ENCODE measurements around the gene PHLDB3. TPM values are rescaled to one million over a fixed set of nuclear protein-coding genes. Genes with fewer than 3 reads are reported as not detected.

PHLDB3 gene
- total and polyA plus RNA-seq, 4 donors = 5.8 to 23.4 (median 7.9) TPM

- DNase-seq (no peak), ATAC-seq (ENCODE audit: insufficient read depth, low FRiP score) (no peak)
- no peak overlapping the region for H3K9ac ChIP-seq (ENCODE audit: insufficient read depth in 1 of 2, low read length in 2 of 2)
- H3K27ac ChIP-seq (ENCODE audit: low read depth in 1 of 2, low read length in 1 of 2) = no peak overlapping the region
- H3K4me3 ChIP-seq = no peak overlapping the region
- WGBS, 2 donors = 89 to 98% methylated on average over 3 of the region's 3 CpGs
- peaks cover 0 to 3% (median 0%) of the 10 kb centered on the region in 5 donors for H3K4me1 ChIP-seq (ENCODE audit: control insufficient read depth in 5 of 5, insufficient read depth in 5 of 5, low read length in 5 of 5)
- no peaks in the 10 kb centered on the region for H3K9me3 ChIP-seq (ENCODE audit: control insufficient read depth in 4 of 4, insufficient read depth in 3 of 4, low read length in 3 of 4)
- peaks cover 0 to 4% (median 0%) of the 10 kb centered on the region in 4 donors for H3K36me3 ChIP-seq (ENCODE audit: control insufficient read depth in 4 of 4, insufficient read depth in 4 of 4, low read length in 4 of 4)
- no peak for TF ChIP-seq CTCF (IDR thresholded peaks at IDR 0.05; ENCODE audit: control extremely low read depth, extremely low read depth)
- no peaks in the 10 kb centered on the region for H3K27me3 ChIP-seq (ENCODE audit: control insufficient read depth in 3 of 3, insufficient read depth in 3 of 3, low read length in 2 of 3)
Observed at GRCh38 chr19:43478323-43478722, 26.2 kb downstream of the PHLDB3 start.

GRCh38 chr19:43476606-43477005 is 27.9 kb downstream of the PHLDB3 start:
- peaks cover 0 to 4% (median 0%) of the 10 kb centered on the region in 5 donors for H3K4me1 ChIP-seq (ENCODE audit: control insufficient read depth in 5 of 5, insufficient read depth in 5 of 5, low read length in 5 of 5)
- DNase-seq (peak in 2 of 3 donors; percentile 64 to 65), ATAC-seq (ENCODE audit: insufficient read depth, low FRiP score) (no peak)
- no peak overlapping the region for H3K9ac ChIP-seq (ENCODE audit: insufficient read depth in 1 of 2, low read length in 2 of 2)
- TF ChIP-seq CTCF (IDR thresholded peaks at IDR 0.05; ENCODE audit: control extremely low read depth, extremely low read depth) = no peak
- H3K9me3 ChIP-seq (ENCODE audit: control insufficient read depth in 4 of 4, insufficient read depth in 3 of 4, low read length in 3 of 4) = no peaks in the 10 kb centered on the region
- no peak overlapping the region for H3K4me3 ChIP-seq
- no peak overlapping the region for H3K27ac ChIP-seq (ENCODE audit: low read depth in 1 of 2, low read length in 1 of 2)
- H3K27me3 ChIP-seq (ENCODE audit: control insufficient read depth in 3 of 3, insufficient read depth in 3 of 3, low read length in 2 of 3) = no peaks in the 10 kb centered on the region
- H3K36me3 ChIP-seq (ENCODE audit: control insufficient read depth in 4 of 4, insufficient read depth in 4 of 4, low read length in 4 of 4) = peaks cover 0 to 4% (median 0%) of the 10 kb centered on the region in 4 donors

DNA sequence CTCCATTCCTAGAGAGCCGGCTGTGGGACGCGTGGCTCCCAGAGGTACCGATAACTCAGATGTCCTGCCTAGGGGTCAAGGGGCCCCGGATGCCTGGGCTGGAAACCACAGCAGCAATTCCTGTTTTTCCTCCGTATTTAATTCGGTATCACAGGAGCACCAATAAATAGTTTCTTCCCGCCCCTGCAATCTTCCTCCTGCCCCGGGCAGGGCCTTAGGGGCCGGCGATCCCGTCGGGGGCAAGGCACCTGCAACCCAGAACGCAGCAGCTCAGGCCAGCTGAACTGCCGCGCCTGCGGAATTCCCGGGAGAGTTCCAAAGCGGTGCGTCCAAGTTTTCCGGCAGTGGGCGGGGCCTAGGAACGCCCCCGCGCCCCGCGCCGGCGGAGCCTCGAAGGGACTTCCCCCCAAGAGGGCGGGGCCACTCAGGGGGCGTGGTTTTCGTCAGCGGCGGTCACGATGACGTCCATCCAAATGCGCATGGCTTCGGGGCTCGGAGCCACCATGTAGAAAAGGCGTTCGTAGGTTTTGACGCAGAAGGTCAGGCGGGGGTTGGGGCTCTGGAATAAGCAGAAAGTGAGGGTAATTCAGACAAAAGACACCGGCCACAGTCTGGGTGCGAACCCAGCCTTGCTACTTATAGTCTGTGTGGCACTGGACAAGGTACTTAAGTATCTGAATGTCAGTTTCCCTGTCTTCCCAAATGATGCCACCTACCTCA is 29.4 kb downstream of the PHLDB3 start:
- H3K9ac ChIP-seq (ENCODE audit: insufficient read depth in 1 of 2, low read length in 2 of 2) = no peak overlapping the region
- WGBS, 2 donors = 4 to 6% methylated on average over 46 of the region's 46 CpGs
- ATAC-seq (ENCODE audit: insufficient read depth, low FRiP score) = peak; percentile 95

More for the DNA sequence above, 29.4 kb downstream of the PHLDB3 start:
- no peaks in the 10 kb centered on the region for H3K9me3 ChIP-seq (ENCODE audit: control insufficient read depth in 4 of 4, insufficient read depth in 3 of 4, low read length in 3 of 4)
- no peak for TF ChIP-seq CTCF (IDR thresholded peaks at IDR 0.05; ENCODE audit: control extremely low read depth, extremely low read depth)
- no peaks in the 10 kb centered on the region for H3K27me3 ChIP-seq (ENCODE audit: control insufficient read depth in 3 of 3, insufficient read depth in 3 of 3, low read length in 2 of 3)
- peak overlapping the region; percentile 18 for H3K4me3 ChIP-seq
- peaks cover 0 to 4% (median 0%) of the 10 kb centered on the region in 4 donors for H3K36me3 ChIP-seq (ENCODE audit: control insufficient read depth in 4 of 4, insufficient read depth in 4 of 4, low read length in 4 of 4)
- H3K27ac ChIP-seq (ENCODE audit: low read depth in 1 of 2, low read length in 1 of 2) = peak overlapping the region; percentile 17 to 87
- H3K4me1 ChIP-seq (ENCODE audit: control insufficient read depth in 5 of 5, insufficient read depth in 5 of 5, low read length in 5 of 5) = peaks cover 0 to 5% (median 0%) of the 10 kb centered on the region in 5 donors
- peak; percentile 92 to 94 (median 93) for DNase-seq
